GM19452 (cell line): ENCODE results near the gene IQGAP2.
A peak's percentile ranks its signal among the peaks of the same experiment; 100 is the strongest.
"Not testable (repeated sequence)": the region's sequence is repeated elsewhere in the genome, so short reads cannot be mapped to it uniquely, and the experiment has no call there.

Experiments used
- ATAC-seq: cut with Tn5 transposase; IDR thresholded peaks from one replicate; pipeline ENCODE4 v1.9.1; 2021; ENCODE audit not compliant: unreplicated experiment

IQGAP2 gene

GRCh38 chr5:76497986-76498717, 95.1 kb downstream of the IQGAP2 start:
- no peak for ATAC-seq

GRCh38 chr5:76499507-76500161, 96.5 kb downstream of the IQGAP2 start:
- ATAC-seq = no peak

GRCh38 chr5:76500633-76501393, 97.7 kb downstream of the IQGAP2 start:
- no peak for ATAC-seq

GRCh38 chr5:76503929-76504328, 100.8 kb downstream of the IQGAP2 start:
- no peak for ATAC-seq

- ATAC-seq = no peak
Observed at GRCh38 chr5:76504901-76505564, 101.9 kb downstream of the IQGAP2 start.

GRCh38 chr5:76513476-76513875, 110.4 kb downstream of the IQGAP2 start:
- ATAC-seq = no peak

- ATAC-seq = no peak
Observed at GRCh38 chr5:76514292-76514691, 111.2 kb downstream of the IQGAP2 start.

GRCh38 chr5:76514713-76515112, 111.6 kb downstream of the IQGAP2 start:
- no peak for ATAC-seq

GRCh38 chr5:76517334-76517733, 114.2 kb downstream of the IQGAP2 start:
- no peak for ATAC-seq

GRCh38 chr5:76518246-76518645, 115.2 kb downstream of the IQGAP2 start:
- not testable (repeated sequence) for ATAC-seq

- peak; percentile 85 for ATAC-seq
Observed at GRCh38 chr5:76521240-76521758, 118.2 kb downstream of the IQGAP2 start.

GRCh38 chr5:76522103-76522935, 119.2 kb downstream of the IQGAP2 start:
- no peak for ATAC-seq

- no peak for ATAC-seq
Observed at GRCh38 chr5:76524101-76524835, 121.2 kb downstream of the IQGAP2 start.

GRCh38 chr5:76524868-76525267, 121.8 kb downstream of the IQGAP2 start:
- ATAC-seq = no peak

GRCh38 chr5:76525956-76526355, 122.9 kb downstream of the IQGAP2 start:
- no peak for ATAC-seq

- no peak for ATAC-seq
Observed at GRCh38 chr5:76526950-76527583, 124.0 kb downstream of the IQGAP2 start.

- ATAC-seq = no peak
Observed at GRCh38 chr5:76527685-76528161, 124.6 kb downstream of the IQGAP2 start.

- ATAC-seq = no peak
Observed at GRCh38 chr5:76528547-76529331, 125.7 kb downstream of the IQGAP2 start.
